SK-N-SH treated with all-trans-retinoic acid at 6 μM for 48 hours (cell line): ENCODE results near the gene C16orf54.
"Not testable (repeated sequence)": the region's sequence is repeated elsewhere in the genome, so short reads cannot be mapped to it uniquely, and the experiment has no call there.

Experiments used
- ATAC-seq: fragments of 200-7000 bp; cut with Tn5 transposase; 3 replicates; pipeline ENCODE4 v1.9.1; 2020; ENCODE audit warnings: mild to moderate bottlenecking, moderate library complexity
- ARNTL ChIP-seq: fragments of 450-650 bp; formaldehyde crosslinking; IDR thresholded peaks from 2 replicates; pipeline ENCODE4 v1.5.0; 2020; ENCODE audit warnings: low read depth, mild to moderate bottlenecking, moderate library complexity, borderline replicate concordance
- BACH2 ChIP-seq: fragments of 250-450 bp; sonication (Bioruptor Pico); IDR thresholded peaks from 2 replicates; pipeline ENCODE4 v1.9.0; 2021; ENCODE audit warnings: mild to moderate bottlenecking, borderline replicate concordance
- CSDC2 ChIP-seq: fragments of 250-450 bp; sonication (Bioruptor Pico); IDR thresholded peaks from 2 replicates; pipeline ENCODE4 v1.5.0; 2020; ENCODE audit warnings: mild to moderate bottlenecking, moderate library complexity
- ESRRG ChIP-seq: fragments of 250-450 bp; sonication (Bioruptor Pico); IDR thresholded peaks from 2 replicates; pipeline ENCODE4 v1.6.1; 2021; ENCODE audit warnings: mild to moderate bottlenecking
- ISL1 ChIP-seq: fragments of 250-450 bp; sonication (Bioruptor Pico); IDR thresholded peaks from 2 replicates; pipeline ENCODE4 v2.1.2; 2022; ENCODE audit warnings: mild to moderate bottlenecking, moderate library complexity
- OSR1 ChIP-seq: fragments of 250-450 bp; sonication (Bioruptor Pico); IDR thresholded peaks from 2 replicates; pipeline ENCODE4 v1.8.0; 2022; ENCODE audit warnings: moderate library complexity, mild to moderate bottlenecking, inconsistent platforms
- PPARA ChIP-seq: fragments of 250-450 bp; sonication (Bioruptor Pico); IDR thresholded peaks from 2 replicates; pipeline ENCODE4 v1.5.0; 2020; ENCODE audit warnings: mild to moderate bottlenecking, borderline replicate concordance
- RARB ChIP-seq: fragments of 250-450 bp; sonication (Bioruptor Pico); IDR thresholded peaks from 2 replicates; pipeline ENCODE4 v1.8.0; 2021; ENCODE audit warnings: mild to moderate bottlenecking, moderate library complexity
- SNAI2 ChIP-seq: fragments of 250-450 bp; sonication (Bioruptor Pico); IDR thresholded peaks from 2 replicates; pipeline ENCODE4 v1.5.0; 2020; ENCODE audit warnings: mild to moderate bottlenecking, moderate library complexity
- TCF4 ChIP-seq: fragments of 250-450 bp; sonication (Bioruptor Pico); IDR thresholded peaks from 2 replicates; pipeline ENCODE4 v1.8.0; 2021; ENCODE audit warnings: mild to moderate bottlenecking, moderate library complexity, borderline replicate concordance
- TOX ChIP-seq: fragments of 250-450 bp; sonication (Bioruptor Pico); IDR thresholded peaks from 2 replicates; pipeline ENCODE4 v1.8.0; 2021; ENCODE audit warnings: mild to moderate bottlenecking, moderate library complexity, borderline replicate concordance
- ZFP3 ChIP-seq: fragments of 250-450 bp; sonication (Bioruptor Pico); IDR thresholded peaks from 2 replicates; pipeline ENCODE4 v1.5.0; 2020; ENCODE audit warnings: mild to moderate bottlenecking, moderate library complexity
- ZFP30 ChIP-seq: fragments of 450-650 bp; formaldehyde crosslinking; IDR thresholded peaks from 2 replicates; pipeline ENCODE4 v1.5.0; 2022; ENCODE audit warnings: mild to moderate bottlenecking, moderate library complexity
- ZNF565 ChIP-seq: fragments of 450-650 bp; formaldehyde crosslinking; conservative IDR thresholded peaks from 2 replicates; pipeline ENCODE4 v1.5.0; 2020; ENCODE audit warnings: low read depth, mild to moderate bottlenecking, moderate library complexity
- ZNF70 ChIP-seq: fragments of 450-650 bp; formaldehyde crosslinking; IDR thresholded peaks from 2 replicates; pipeline ENCODE4 v1.5.0; 2020; ENCODE audit warnings: mild to moderate bottlenecking, moderate library complexity
- TF ChIP-seq, protein P1 (sequence below): fragments of 250-450 bp; sonication (Bioruptor Pico); IDR thresholded peaks from 2 replicates; pipeline ENCODE4 v1.5.1; 2020; ENCODE audit warnings: low read depth, mild to moderate bottlenecking, moderate library complexity
- TF ChIP-seq, protein P2 (sequence below): fragments of 250-450 bp; sonication (Bioruptor Pico); IDR thresholded peaks from 2 replicates; pipeline ENCODE4 v1.8.0; 2021; ENCODE audit warnings: low read depth, mild to moderate bottlenecking, moderate library complexity, borderline replicate concordance
- TF ChIP-seq, protein P3 (sequence below): fragments of 250-450 bp; sonication (Bioruptor Pico); IDR thresholded peaks from 2 replicates; pipeline ENCODE4 v1.5.0; 2020; ENCODE audit warnings: mild to moderate bottlenecking, moderate library complexity

C16orf54 gene

DNA sequence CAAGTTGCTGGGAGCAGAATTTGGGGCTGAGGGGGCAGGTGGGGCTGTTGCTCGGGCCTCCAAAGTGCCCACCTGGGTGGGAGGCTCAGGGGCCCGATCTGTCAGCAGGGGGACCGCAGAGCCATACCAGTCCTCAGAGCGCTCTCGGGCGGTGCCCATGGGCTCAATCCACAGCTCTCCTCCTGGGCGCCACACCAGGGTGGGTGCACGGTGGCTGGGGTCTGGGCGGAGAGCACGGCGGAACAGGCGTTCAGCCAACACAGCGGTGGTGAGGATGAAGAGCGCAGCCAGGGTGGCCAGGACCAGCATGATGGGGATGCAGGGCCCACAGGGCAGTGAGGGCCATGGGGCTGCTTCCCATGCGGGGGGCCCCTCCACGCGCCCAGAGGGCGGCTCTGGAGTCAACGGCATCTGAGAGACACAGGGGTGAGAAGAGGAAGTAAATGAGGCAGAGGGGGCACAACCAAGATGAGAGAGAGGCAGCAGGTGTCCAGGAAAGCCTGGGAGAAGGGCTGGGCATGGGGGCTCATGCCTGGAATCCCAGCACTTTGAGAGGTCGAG, 1.2 kb downstream of the C16orf54 start:
- no peak for TF ChIP-seq PPARA (CRISPR knock-in tag)
- no peak for ATAC-seq

DNA sequence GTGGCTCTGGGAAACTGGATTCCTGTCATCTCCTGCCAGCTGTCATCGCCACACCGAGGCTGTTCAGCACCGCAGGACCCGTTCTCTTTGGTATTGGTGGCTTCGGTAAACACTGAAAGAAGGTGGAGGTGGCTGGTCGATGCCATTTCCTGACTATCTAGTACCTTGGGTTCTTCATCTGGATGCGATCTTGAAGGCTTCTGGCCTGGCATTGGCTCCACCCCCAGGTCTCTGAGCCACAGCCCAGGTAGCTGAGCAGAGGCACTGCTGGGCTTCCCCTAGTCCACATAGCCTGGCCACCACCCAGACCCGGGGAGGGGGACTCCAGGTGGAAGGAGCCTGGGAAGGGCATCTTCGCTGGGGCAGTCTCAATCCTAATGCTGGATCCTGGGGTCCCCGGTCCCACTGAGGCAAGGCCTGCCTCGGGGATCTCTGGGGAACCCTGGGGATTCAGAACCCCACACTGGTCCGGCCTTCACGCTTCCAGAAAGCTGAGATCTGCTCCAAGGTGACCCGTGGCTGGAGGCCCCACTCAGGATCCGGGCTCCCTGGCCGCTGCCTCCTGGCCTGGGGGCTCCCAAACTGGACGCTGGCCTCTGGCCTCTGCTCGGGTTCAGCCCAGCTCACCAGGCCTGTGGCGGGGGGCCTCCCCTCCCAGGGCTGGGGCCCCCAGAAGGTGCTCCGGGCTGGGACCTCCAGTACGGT, 1.8 kb downstream of the C16orf54 start:
- no peak for TF ChIP-seq ESRRG (CRISPR knock-in tag)
- TF ChIP-seq, all 23 proteins: peak for 0
- ATAC-seq: no peak

DNA sequence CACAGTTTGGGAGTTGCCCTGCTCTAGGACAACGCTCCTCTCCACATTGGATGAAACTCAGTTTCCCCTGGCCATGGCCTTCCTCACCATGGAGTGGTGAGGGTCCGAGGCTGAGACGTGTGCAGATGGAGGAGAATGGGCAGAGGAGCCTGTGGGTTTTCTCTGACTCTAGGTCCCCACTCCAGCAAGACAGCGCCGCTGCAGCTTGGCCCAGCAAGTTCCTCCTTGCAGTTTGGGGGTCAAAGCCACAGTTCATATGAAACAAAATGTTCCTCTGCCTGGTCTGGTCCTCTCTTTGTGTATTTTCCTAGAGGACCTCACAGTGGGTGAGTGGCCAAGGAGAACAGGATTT, 2.3 kb downstream of the C16orf54 start:
- TF ChIP-seq RARB (no peak), CSDC2 (CRISPR knock-in tag) (no peak), ZNF565 (CRISPR knock-in tag) (no peak), PPARA (CRISPR knock-in tag) (no peak), ZNF70 (CRISPR knock-in tag) (no peak), ESRRG (CRISPR knock-in tag) (no peak), SNAI2 (CRISPR knock-in tag) (no peak), ISL1 (CRISPR knock-in tag) (no peak), ZFP3 (no peak), ZFP30 (no peak), OSR1 (no peak)
- TF ChIP-seq, protein P1, sequence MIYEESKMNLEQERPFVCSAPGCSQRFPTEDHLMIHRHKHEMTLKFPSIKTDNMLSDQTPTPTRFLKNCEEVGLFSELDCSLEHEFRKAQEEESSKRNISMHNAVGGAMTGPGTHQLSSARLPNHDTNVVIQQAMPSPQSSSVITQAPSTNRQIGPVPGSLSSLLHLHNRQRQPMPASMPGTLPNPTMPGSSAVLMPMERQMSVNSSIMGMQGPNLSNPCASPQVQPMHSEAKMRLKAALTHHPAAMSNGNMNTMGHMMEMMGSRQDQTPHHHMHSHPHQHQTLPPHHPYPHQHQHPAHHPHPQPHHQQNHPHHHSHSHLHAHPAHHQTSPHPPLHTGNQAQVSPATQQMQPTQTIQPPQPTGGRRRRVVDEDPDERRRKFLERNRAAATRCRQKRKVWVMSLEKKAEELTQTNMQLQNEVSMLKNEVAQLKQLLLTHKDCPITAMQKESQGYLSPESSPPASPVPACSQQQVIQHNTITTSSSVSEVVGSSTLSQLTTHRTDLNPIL (CRISPR knock-in tag): no peak
- TF ChIP-seq, all 23 proteins: peak for 0
- no peak for ATAC-seq

DNA sequence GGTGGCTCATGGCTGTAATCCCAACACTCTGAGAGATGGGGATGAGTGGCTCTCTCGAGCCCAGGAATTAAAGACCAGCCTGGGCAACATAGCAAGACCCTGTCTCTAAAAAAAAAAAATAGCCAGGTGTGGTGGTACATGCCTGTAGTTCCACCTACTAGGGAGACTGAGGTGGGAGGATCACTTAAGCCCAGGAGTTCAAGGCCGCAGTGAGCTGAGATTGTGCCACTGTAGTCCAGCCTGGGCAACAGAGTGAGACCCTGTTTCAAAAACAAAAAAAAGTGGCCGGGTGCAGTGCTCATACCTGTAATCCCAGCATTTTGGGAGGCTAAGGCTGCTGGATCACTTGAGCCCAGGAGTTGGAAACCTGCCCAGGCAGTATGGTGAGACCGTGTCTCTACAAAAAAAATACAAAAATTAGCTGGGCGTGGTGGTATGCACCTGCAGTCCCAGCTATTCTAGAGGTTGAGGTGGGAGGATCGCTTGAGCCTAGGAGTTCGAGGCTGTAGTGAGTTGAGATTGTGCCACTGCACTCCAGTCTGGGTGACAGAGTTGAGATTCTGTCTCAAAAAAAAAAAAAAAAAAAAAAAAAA, 3.0 kb downstream of the C16orf54 start:
- no peak for TF ChIP-seq BACH2 (CRISPR knock-in tag)
- no peak for TF ChIP-seq OSR1
- no peak for TF ChIP-seq SNAI2 (CRISPR knock-in tag)
- TF ChIP-seq, protein P2, sequence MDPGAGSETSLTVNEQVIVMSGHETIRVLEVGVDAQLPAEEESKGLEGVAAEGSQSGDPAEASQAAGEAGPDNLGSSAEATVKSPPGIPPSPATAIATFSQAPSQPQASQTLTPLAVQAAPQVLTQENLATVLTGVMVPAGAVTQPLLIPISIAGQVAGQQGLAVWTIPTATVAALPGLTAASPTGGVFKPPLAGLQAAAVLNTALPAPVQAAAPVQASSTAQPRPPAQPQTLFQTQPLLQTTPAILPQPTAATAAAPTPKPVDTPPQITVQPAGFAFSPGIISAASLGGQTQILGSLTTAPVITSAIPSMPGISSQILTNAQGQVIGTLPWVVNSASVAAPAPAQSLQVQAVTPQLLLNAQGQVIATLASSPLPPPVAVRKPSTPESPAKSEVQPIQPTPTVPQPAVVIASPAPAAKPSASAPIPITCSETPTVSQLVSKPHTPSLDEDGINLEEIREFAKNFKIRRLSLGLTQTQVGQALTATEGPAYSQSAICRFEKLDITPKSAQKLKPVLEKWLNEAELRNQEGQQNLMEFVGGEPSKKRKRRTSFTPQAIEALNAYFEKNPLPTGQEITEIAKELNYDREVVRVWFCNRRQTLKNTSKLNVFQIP (CRISPR knock-in tag): no peak
- no peak for TF ChIP-seq PPARA (CRISPR knock-in tag)
- TF ChIP-seq, protein P3, sequence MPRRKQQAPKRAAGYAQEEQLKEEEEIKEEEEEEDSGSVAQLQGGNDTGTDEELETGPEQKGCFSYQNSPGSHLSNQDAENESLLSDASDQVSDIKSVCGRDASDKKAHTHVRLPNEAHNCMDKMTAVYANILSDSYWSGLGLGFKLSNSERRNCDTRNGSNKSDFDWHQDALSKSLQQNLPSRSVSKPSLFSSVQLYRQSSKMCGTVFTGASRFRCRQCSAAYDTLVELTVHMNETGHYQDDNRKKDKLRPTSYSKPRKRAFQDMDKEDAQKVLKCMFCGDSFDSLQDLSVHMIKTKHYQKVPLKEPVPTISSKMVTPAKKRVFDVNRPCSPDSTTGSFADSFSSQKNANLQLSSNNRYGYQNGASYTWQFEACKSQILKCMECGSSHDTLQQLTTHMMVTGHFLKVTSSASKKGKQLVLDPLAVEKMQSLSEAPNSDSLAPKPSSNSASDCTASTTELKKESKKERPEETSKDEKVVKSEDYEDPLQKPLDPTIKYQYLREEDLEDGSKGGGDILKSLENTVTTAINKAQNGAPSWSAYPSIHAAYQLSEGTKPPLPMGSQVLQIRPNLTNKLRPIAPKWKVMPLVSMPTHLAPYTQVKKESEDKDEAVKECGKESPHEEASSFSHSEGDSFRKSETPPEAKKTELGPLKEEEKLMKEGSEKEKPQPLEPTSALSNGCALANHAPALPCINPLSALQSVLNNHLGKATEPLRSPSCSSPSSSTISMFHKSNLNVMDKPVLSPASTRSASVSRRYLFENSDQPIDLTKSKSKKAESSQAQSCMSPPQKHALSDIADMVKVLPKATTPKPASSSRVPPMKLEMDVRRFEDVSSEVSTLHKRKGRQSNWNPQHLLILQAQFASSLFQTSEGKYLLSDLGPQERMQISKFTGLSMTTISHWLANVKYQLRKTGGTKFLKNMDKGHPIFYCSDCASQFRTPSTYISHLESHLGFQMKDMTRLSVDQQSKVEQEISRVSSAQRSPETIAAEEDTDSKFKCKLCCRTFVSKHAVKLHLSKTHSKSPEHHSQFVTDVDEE: no peak
- no peak for TF ChIP-seq TOX (CRISPR knock-in tag)
- TF ChIP-seq ISL1 (CRISPR knock-in tag): no peak
- TF ChIP-seq TCF4 (CRISPR knock-in tag): no peak
- TF ChIP-seq RARB: no peak
- no peak for TF ChIP-seq ZFP3
- no peak for TF ChIP-seq ARNTL
- TF ChIP-seq ZNF565 (CRISPR knock-in tag): no peak
- TF ChIP-seq ESRRG (CRISPR knock-in tag): no peak
- ATAC-seq: no peak

DNA sequence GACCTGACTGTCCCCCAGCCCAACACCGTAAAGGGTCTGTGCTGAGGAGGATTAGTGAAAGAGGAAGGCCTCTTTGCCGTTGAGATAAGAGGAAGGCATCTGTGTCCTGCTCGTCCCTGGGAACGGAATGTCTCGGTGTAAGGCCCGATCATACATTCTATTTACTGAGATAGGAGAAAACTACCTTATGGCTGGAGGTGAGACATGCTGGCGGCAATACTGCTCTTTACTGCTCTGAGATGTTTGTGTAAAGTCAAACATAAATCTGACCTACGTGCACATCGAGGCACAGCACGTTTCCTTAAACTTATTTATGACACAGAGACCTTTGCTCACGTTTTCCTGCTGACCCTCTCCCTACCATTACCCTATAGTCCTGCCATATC, 5.2 kb downstream of the C16orf54 start:
- not testable (repeated sequence) for ATAC-seq

DNA sequence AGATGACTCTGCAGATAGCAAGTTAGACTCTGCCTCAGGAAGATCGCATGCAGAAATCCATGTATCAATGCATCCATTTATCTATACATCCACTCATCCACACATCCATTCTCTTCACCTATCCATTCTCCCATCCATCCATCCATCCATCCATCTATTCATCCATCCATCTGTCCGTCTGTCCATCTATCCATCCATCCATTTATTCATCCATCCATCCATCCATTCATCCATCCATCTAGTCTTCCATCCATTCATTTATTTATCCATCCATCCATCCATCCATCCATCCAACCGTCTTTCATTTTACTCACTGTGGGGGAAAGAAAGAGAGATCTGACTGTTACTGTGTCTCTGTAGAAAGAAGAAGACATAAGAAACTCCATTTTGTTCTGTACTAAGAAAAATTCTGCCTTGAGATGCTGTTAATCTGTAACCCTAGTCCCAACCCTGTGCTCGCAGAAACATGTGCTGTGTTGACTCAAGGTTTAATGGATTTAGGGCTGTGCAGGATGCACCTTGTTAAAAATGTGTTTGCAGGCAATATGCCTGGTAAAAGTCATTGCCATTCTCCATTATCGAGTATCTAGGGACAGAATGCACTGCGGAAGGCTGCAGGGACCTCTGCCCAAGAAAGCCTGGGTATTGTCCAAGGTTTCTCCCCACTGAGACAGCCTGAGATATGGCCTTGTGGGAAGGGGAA, 5.7 kb downstream of the C16orf54 start:
- ATAC-seq: not testable (repeated sequence)
